Suprapubic skin (tissue), 4 donors: ENCODE measurements around the gene C20orf204.

Source experiments
- EP300 ChIP-seq: sonication (generic); formaldehyde crosslinking; IDR thresholded peaks from one replicate; pipeline ENCODE4 v1.6.1; 2017; ENCODE audit warnings: antibody characterized with exemption
- POLR2A ChIP-seq, 2 donors: fragments of 450-650 bp; IDR thresholded peaks; one replicate each; pipeline ENCODE4 v1.6.1; 2017; ENCODE audit warnings: antibody characterized with exemption in 2 of 2, mild to moderate bottlenecking in 2 of 2, moderate library complexity in 2 of 2
- POLR2AphosphoS5 ChIP-seq, 3 donors: sonication (generic); formaldehyde crosslinking; IDR thresholded peaks; one replicate each; pipeline ENCODE4 v1.6.1; 2017; ENCODE audit warnings: antibody characterized with exemption in 3 of 3
- TF ChIP-seq, protein P1 (sequence below), 2 donors: fragments of 200-600 bp in 1 of 2; fragments of 450-650 bp in 1 of 2; sonication (generic) in 1 of 2; IDR thresholded peaks; one replicate each; pipeline ENCODE4 v1.5.1; 2016 to 2019; ENCODE audit warnings: antibody characterized with exemption in 2 of 2, mild to moderate bottlenecking in 1 of 2, moderate library complexity in 1 of 2

DNA sequence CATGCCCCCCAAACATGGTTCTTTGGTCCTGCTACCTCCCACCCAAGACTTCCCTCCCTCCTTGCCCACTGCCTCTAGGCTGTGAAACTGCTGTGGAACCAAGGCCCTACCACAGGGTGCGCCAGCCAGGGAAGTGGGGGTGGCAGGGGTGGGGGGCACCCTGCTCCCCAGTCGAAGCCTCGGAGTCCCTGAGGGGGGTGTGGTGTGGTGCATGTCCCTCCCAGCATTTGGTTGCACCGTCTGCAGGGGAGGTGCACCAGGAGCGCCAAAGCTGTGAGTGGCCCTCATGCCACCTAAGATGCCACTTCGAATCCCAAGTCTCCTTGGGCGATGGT lies 41.5 kb downstream of the C20orf204 start:
- TF ChIP-seq, protein P1, sequence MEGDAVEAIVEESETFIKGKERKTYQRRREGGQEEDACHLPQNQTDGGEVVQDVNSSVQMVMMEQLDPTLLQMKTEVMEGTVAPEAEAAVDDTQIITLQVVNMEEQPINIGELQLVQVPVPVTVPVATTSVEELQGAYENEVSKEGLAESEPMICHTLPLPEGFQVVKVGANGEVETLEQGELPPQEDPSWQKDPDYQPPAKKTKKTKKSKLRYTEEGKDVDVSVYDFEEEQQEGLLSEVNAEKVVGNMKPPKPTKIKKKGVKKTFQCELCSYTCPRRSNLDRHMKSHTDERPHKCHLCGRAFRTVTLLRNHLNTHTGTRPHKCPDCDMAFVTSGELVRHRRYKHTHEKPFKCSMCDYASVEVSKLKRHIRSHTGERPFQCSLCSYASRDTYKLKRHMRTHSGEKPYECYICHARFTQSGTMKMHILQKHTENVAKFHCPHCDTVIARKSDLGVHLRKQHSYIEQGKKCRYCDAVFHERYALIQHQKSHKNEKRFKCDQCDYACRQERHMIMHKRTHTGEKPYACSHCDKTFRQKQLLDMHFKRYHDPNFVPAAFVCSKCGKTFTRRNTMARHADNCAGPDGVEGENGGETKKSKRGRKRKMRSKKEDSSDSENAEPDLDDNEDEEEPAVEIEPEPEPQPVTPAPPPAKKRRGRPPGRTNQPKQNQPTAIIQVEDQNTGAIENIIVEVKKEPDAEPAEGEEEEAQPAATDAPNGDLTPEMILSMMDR (IDR thresholded peaks at IDR 0.05), result no peak
- no peak for TF ChIP-seq POLR2A (IDR thresholded peaks at IDR 0.05)
- TF ChIP-seq POLR2AphosphoS5 (IDR thresholded peaks at IDR 0.05), result no peak
- no peak for TF ChIP-seq EP300
